ENCODE data around the gene BCL2L11. TPM values are rescaled to one million over a fixed set of nuclear protein-coding genes. Genes with fewer than 3 reads are reported as not detected.

The BCL2L11 gene
- total RNA-seq, 1 experiment from 2014 or later = 12.6 TPM

- H3K4me3 ChIP-seq (ENCODE audit: low read depth, low read length, poor library complexity, severe bottlenecking) = peak overlapping the region; percentile 47
- no peaks in the 10 kb centered on the region for H3K9me3 ChIP-seq (ENCODE audit: low read depth, low read length, poor library complexity, severe bottlenecking)
- BruUV-seq (replicated peaks) = no TSS peak
- TF ChIP-seq CTCF (conservative IDR thresholded peaks at IDR 0.05; ENCODE audit: low read depth, low read length) (peak; percentile 94), EZH2 (IDR thresholded peaks at IDR 0.05; ENCODE audit: borderline replicate concordance, low read depth, low read length, poor library complexity, severe bottlenecking) (no peak)
- DNase-seq (ENCODE audit: low spot score) = peak; percentile 92
- H3K4me1 ChIP-seq (ENCODE audit: insufficient read depth, low read length, poor library complexity, severe bottlenecking) = peaks cover 6% of the 10 kb centered on the region
- no peak overlapping the region for H3K27ac ChIP-seq (ENCODE audit: low read depth, low read length, poor library complexity, severe bottlenecking)
- CTCF ChIA-PET = interaction anchor here (0.7 to 1.3 kb wide), 4 partner anchors 51 to 582 kb away, joined by 3 to 19 read pairs (median 3); no protein-coding TSS in a partner anchor
- H3K27me3 ChIP-seq (replicated peaks; ENCODE audit: insufficient read depth, low read depth, low read length, poor library complexity) = peaks cover 23% of the 10 kb centered on the region
- H3K36me3 ChIP-seq (ENCODE audit: insufficient read depth, low read length, poor library complexity, severe bottlenecking) = no peaks in the 10 kb centered on the region
- POLR2A ChIA-PET (ENCODE audit: low non-redundant PET) = no interaction called here
- intact Hi-C loops (cut with micrococcal nuclease; ENCODE audit: unreplicated experiment) = loop anchor here (2.0 to 5.0 kb wide), 2 partner anchors 340 to 582 kb away; no protein-coding TSS in a partner anchor
These were observed 3.7 kb upstream of the BCL2L11 start for GRCh38 chr2:111116843-111117597.

GRCh38 chr2:111117598-111118480, 2.9 kb upstream of the BCL2L11 start:
- intact Hi-C loops (cut with micrococcal nuclease; ENCODE audit: unreplicated experiment) = loop anchor here (2.0 to 5.0 kb wide), 2 partner anchors 339 to 581 kb away; no protein-coding TSS in a partner anchor
- Histone ChIP-seq H3K36me3 (ENCODE audit: insufficient read depth, low read length, poor library complexity, severe bottlenecking) (no peaks in the 10 kb centered on the region), H3K4me1 (ENCODE audit: insufficient read depth, low read length, poor library complexity, severe bottlenecking) (peaks cover 6% of the 10 kb centered on the region), H3K27me3 (replicated peaks; ENCODE audit: insufficient read depth, low read depth, low read length, poor library complexity) (peaks cover 23% of the 10 kb centered on the region), H3K27ac (ENCODE audit: low read depth, low read length, poor library complexity, severe bottlenecking) (no peak overlapping the region), H3K9me3 (ENCODE audit: low read depth, low read length, poor library complexity, severe bottlenecking) (no peaks in the 10 kb centered on the region), H3K4me3 (ENCODE audit: low read depth, low read length, poor library complexity, severe bottlenecking) (peak overlapping the region; percentile 47)
- TF ChIP-seq EZH2 (IDR thresholded peaks at IDR 0.05; ENCODE audit: borderline replicate concordance, low read depth, low read length, poor library complexity, severe bottlenecking) = no peak
- no peak for TF ChIP-seq CTCF (conservative IDR thresholded peaks at IDR 0.05; ENCODE audit: low read depth, low read length)
- no TSS peak for BruUV-seq (replicated peaks)
- CTCF ChIA-PET = interaction anchor here (0.6 to 1.3 kb wide), 7 partner anchors 50 to 581 kb away, joined by 3 to 19 read pairs (median 3); no protein-coding TSS in a partner anchor
- DNase-seq (ENCODE audit: low spot score) = peak; percentile 83
- POLR2A ChIA-PET (ENCODE audit: low non-redundant PET) = no interaction called here

GRCh38 chr2:111118481-111118980, 2.2 kb upstream of the BCL2L11 start:
- no TSS peak for BruUV-seq (replicated peaks)
- intact Hi-C loops (cut with micrococcal nuclease; ENCODE audit: unreplicated experiment) = loop anchor here (5.0 kb wide), 1 partner anchor 339 kb away; no protein-coding TSS in a partner anchor
- CTCF ChIA-PET = interaction anchor here (0.6 to 0.7 kb wide), 3 partner anchors 506 to 581 kb away, joined by 3 to 6 read pairs (median 4); no protein-coding TSS in a partner anchor

More at GRCh38 chr2:111118481-111118980, 2.2 kb upstream of the BCL2L11 start:
- Histone ChIP-seq H3K36me3 (ENCODE audit: insufficient read depth, low read length, poor library complexity, severe bottlenecking) (no peaks in the 10 kb centered on the region), H3K27me3 (replicated peaks; ENCODE audit: insufficient read depth, low read depth, low read length, poor library complexity) (peaks cover 23% of the 10 kb centered on the region), H3K4me1 (ENCODE audit: insufficient read depth, low read length, poor library complexity, severe bottlenecking) (peaks cover 6% of the 10 kb centered on the region), H3K9me3 (ENCODE audit: low read depth, low read length, poor library complexity, severe bottlenecking) (no peaks in the 10 kb centered on the region), H3K27ac (ENCODE audit: low read depth, low read length, poor library complexity, severe bottlenecking) (no peak overlapping the region), H3K4me3 (ENCODE audit: low read depth, low read length, poor library complexity, severe bottlenecking) (peak overlapping the region; percentile 47)
- no peak for DNase-seq (ENCODE audit: low spot score)
- POLR2A ChIA-PET (ENCODE audit: low non-redundant PET) = no interaction called here
- TF ChIP-seq CTCF (conservative IDR thresholded peaks at IDR 0.05; ENCODE audit: low read depth, low read length) = no peak
- TF ChIP-seq EZH2 (IDR thresholded peaks at IDR 0.05; ENCODE audit: borderline replicate concordance, low read depth, low read length, poor library complexity, severe bottlenecking) = no peak
